Measurements from ENCODE around the gene SLC38A10.
A peak's percentile ranks its signal among the peaks of the same experiment; 100 is the strongest.

Gene SLC38A10

DNA sequence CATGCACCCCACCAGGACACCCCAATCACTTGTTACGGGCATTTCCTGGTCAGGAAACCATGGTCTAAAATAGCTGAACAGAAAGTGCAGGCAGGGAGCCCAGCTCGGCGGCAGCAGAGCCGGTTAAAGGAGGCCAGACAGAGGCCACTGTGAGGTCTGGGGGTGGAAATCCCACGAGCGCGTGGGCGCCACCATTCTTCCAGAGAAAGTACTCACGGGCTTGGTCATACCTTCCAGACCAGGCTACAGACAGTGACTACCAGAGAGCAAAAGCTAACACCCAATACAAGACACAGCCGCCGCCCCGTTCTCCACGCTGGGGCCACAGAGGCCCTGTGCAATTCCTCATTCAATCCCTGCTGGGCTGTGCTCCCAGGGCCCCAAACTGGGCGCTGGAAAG, 84.2 kb downstream of the SLC38A10 start:
- no peak for DNase-seq

DNA sequence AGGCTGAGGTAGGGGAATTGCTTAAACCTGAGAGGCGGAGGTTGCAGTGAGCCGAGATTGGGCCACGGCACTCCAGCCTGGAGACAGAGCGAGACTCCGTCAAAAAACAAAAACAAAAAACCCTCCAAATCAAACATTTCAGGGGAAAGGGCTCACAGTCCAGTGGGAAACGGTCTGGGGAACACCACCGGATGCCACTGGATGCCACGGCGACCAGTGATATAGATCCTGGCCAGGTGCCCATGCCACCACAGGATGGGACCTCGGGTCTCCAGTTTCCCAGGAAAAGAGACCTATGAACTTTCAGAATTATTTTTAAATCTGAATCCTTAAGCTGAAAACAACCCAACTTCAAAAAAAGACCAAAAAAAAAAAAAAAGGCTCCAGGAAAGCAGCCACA, 84.6 kb downstream of the SLC38A10 start:
- no peak for DNase-seq

DNA sequence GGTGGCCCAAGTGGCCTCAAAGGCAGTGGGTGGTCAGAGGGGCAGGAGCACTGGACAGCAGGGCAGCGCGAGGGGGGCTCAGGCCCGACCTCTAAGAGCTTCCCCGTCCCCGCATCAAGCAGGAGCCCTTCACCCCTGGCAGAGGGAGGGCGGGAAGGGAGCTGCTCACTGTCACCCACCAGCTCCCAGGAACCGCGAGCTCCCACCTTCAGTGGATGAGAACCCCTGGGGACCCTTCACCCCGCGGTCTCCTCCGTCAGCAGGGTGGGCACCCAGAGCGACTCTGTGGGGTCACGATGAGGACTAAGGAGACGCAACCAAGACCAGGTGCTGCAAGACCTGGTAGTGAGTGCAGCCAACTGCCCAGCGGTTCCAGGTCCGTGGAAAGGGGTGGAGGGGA, 86.0 kb downstream of the SLC38A10 start:
- DNase-seq: no peak

DNA sequence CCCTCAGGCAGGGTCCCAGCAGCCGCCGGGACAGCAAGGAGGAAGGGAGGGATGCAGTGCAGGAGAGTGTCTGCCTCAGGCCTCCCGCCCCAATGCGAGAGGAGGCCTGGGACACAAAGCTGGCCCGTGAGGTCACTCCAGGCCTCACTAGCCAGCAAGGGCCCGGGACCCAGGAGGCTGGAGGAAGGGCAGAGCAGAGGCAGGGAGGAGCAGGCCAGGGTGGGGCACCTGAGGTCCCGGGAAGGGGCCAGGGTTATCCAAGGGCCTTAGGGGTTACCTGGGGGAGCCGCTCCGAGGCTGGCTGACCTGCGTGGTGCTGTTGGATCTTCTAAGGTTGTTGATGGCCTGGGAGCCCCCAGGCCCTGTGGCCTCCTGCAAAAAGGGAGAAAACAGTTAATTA, 86.5 kb downstream of the SLC38A10 start:
- DNase-seq: no peak

DNA sequence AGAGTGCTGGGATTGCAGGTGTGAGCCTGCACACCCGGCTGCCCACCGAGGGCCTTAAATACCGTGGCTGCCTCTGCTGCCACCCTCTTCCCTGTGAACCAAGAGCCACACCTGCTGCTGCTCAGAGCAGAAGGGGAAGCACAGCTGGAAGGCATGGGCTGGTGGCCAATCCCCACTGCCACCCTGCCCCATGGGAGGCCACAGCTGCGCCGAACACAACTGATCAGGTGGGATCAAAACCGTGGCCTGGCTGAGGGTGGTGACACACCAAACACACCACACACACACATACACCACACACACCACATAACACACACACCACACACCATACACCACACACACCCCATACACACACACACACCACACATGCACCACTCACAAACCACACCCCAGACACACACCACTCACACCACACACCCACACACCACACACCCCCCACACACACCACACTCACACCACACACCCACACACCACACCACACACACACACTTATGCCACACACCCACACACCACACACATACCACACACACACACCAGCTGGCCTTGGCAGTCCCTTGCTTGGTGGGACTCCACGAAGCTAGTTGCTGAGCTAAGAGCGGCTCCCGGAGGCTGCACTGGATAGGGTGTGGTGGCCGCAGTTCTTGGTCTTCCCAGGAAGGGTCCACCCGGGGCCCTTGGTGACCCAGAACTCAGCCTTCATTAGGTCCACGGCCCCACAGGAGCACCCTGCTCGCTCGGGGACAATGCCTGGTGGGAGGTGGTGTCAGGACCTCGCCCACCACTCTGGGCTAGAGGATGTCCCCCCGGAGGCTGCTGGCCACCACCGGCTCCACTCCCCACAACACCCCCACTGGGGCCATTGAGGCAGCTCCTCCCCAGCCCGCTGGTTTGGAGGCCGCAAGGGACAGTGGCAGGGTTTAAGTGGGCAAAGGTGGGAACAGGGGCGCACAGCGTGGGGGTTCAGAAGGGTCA, 87.2 kb downstream of the SLC38A10 start:
- no peak for DNase-seq

DNA sequence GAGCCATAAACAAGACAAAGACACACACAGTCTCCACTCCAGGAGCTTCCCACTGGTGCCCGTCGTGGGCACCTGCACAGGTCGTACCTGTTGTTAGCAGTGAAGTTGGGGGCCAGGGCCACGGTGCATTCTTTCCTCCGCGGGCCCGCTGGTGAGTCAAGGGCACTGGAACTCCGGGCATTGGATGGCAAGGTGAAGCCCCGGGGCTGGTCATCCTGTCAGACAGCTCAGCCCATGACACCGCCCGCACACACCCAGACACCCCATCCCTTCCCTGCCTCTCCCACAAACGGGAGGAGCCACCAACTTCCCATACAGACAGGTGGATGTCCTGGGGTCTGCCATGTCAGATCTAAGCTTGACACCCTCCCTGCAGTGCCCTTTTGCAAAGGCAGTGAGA, 88.5 kb downstream of the SLC38A10 start:
- no peak for DNase-seq

DNA sequence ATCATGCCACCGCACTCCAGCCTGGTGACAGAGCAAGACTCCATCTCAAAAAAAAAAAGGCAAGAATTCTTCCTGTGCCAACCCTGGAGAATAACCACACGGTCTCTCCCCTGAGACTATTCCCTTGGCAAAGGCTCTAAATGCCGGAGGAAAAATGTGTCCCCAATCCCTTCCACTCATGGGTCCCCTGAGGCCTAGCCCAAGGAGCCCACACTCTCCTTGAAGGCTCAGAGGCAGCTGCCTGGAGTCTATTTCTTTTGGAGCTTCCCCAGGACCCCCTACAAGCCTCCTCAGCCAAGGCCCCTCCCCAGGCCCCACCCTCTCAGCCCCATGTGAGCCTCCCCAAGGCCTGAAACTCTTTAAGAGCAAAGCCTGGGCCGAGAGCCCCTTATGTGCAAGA, 88.9 kb downstream of the SLC38A10 start:
- DNase-seq: no peak

DNA sequence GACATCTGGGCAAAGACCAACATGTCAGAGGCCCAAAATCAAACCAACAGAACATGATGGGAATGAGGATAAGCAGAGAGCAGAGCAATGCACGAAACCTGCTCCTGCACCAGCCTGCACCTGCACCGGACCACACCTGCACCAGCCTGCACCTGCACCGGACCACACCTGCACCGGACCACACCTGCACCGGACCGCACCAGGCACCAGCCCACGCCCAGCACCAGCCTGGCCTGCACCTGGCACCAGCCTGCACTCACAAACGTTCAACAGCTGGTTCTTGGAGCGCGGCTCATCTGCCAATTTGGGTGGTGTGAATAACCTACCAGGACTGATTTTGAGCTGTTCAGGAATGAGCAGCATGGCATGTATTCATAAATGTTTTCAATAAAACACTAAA, 90.5 kb downstream of the SLC38A10 start:
- DNase-seq: no peak

DNA sequence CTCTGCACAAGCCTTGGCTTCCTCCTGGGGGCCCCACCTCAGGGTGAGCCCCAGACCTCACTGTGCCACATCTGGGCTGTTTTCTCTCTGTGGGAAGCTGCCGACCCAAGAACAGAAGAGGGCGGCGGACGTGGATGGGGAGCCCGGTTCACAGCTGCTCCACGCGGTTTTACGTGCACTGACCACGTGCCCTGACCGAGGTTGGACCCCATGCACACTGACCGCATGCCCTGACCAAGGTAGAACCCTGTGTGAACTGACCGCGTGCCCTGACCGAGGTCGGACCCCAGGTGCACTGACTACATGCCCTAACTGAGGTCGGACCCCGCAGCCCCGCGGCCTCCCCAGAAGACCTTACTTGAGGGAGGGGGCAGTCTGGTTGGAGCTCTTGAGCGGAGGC, 92.0 kb downstream of the SLC38A10 start:
- DNase-seq: no peak

DNA sequence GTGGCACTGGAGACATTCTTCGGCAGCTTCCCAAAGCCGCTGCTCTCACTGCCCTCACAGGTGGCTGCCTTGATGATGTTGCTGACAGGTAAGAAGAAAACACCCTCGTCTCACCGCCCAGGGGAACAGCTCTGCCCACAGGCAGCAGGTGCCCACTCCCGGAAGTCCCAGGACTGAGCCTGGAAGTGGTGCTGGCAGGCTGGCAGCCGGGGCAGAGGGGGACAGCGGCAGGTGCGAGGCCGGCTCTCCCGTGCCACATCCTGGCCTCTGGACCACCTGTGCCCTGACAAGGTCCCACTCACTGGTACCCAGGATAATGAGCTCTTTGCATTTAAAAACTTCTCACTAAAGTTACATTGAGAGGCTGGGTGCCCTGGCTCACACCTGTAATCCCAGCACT, 92.8 kb downstream of the SLC38A10 start:
- DNase-seq: no peak

DNA sequence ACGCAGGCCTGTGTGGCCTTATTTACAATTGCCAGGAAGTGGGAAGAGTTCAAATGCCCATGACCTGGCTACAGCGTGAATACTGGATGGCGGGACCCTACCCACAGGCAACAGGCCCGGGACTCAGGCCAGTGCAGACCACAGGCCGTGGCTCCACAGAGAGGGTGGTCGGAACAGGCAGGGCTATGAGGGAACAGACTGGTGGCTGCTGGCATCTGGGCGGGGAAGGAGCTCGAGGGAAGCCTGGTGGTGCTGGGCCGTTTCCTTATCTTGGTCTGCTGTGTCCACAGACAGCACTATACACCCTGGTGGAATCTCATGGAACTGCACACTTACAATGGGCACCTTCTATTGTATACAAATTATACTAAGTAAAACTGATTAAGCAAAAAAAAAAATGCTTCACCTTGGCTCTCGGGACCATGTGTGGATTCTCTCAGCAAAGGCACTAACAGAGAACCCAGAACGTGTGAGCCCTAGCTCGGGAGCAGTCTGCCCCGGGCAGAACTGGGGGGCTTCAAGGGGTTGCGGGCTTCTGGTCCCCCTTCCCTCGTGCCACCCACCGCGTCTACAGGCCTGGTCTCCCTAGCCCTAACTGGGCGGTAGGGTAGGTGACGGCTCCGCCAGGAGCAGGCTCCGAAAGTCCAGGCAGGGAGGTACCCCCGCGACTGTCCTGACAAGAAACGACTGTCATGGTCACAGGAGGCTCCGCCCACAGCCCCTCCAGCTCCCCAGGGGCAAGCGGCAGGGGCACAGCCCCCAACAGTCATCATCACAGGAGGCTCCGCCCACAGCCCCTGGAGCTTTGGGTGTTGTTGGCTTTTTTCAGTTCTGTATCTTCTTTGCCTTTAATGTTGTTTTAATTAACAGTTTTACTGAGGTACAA, 94.2 kb downstream of the SLC38A10 start:
- peak in 29 of 51 donors; percentile 4 to 68 (median 32) for DNase-seq

DNA sequence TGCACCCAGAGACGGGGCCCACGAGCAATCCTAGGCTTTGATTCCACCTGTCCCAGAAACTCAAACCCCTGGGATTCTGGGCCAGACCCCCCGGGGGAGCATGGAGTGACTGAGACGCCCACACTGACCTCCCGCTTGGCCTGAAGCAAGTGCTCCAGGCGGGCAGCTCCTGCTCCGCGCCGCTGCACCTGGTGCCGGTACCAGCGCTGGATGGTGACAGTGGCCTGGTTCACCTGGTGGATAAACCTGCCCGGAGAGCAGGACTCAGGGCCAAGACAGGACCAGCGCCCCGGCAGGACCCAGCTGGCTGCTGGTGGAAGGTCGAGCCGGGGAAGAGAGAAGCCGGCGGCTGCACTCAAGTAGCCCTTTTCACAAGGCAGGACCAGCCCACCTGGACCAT, 94.9 kb downstream of the SLC38A10 start:
- DNase-seq: no peak

DNA sequence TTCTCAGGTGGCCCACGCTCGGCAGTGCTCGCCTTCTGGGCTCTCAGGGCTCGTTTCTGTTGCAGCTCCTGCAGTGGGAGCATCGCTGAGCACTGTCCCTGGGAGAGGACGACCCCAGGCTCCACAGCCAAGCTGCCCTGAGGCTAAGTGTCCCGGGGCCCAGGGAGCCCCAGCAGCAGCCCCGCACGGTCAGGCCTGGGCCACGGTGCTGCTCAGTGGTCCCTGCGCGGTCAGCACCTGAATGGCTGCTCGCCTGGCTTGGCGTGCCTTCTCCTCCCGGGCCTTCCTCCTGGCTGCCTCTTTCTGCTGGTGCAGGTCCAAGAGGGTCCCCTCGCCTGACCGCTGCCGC, 95.7 kb downstream of the SLC38A10 start:
- no peak for DNase-seq

DNA sequence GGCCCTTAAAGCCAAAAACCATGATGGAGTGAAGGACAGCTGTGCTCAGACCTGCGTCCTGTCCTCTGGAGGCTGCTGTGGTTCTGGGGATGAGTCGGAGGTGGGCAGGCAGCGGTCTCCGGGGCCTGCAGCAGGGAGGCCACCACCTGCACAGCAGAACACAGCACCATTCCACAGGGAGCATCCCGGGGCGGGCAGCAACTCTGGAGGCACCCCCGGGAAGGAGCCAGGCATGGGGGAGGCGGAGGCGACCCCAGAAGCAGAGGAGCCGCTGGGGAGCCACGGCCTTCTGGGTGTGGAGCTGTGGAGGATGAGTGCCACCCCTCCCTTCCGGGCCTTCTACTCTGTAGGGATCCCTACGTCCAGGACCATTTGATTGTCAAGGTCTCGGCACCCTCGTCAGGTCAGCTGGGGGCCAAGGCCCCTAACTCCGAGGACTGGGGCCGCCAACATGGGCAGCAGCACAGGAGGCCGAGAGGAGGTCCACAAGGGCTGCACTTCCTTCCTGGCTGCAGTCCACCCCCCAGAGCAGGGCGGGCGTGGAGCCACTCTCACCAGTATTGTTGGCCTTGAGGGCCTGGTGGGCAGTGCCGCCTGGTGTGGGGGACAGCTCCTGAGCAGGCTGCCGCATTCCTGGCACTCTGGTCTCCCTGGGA, 96.2 kb downstream of the SLC38A10 start:
- DNase-seq: no peak

DNA sequence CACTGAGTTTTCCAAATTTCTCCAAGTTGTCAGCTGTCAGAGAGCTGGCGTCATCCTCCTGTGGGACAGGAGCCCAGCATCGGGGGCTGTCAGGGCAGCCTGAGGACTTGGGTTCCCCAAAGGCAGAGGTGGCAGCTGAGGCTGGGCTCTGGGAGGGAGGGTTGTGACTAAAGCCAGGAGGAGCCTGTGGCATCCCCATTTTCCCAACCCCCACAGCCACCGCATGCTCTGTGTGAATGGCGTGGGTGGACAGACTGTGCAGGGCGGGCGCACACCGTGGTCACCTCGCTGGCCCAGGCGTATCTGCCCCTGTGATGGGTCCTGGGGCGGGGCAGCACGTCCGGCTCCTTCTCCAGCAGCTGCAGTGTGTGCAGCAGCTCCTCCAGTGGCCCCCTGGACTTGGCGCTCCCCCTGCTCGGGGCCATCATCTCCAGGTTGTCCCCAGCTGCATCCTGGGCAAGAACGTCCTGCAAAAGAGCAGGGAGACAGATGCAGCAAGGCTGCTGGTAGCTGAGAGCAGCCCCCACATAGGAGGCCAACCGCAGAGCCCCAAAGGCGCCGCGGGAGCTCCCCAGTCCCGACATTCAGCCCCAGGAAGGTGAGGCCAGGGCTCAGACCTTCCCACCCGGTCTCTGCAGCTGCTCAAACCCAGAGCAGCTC, 97.1 kb downstream of the SLC38A10 start:
- DNase-seq: no peak

DNA sequence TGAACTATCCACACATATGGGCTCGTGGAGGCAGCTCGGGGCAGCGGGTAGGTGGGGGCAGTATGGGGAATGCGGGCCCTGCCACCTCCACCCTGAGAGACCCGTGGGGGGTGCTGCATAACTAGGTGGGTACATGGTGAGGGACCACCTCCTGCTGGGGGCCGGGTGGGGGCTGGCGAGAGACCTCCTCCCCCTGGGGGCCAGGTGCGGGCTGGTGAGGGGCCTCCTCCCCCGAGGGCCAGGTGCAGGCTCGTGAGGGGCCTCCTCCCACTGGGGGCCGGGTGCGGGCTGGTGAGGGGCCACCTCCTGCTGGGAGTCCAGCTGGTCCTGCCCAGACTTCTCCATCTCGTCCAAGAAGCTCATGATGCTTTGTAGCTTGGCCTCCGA, 97.7 kb downstream of the SLC38A10 start:
- no peak for DNase-seq

DNA sequence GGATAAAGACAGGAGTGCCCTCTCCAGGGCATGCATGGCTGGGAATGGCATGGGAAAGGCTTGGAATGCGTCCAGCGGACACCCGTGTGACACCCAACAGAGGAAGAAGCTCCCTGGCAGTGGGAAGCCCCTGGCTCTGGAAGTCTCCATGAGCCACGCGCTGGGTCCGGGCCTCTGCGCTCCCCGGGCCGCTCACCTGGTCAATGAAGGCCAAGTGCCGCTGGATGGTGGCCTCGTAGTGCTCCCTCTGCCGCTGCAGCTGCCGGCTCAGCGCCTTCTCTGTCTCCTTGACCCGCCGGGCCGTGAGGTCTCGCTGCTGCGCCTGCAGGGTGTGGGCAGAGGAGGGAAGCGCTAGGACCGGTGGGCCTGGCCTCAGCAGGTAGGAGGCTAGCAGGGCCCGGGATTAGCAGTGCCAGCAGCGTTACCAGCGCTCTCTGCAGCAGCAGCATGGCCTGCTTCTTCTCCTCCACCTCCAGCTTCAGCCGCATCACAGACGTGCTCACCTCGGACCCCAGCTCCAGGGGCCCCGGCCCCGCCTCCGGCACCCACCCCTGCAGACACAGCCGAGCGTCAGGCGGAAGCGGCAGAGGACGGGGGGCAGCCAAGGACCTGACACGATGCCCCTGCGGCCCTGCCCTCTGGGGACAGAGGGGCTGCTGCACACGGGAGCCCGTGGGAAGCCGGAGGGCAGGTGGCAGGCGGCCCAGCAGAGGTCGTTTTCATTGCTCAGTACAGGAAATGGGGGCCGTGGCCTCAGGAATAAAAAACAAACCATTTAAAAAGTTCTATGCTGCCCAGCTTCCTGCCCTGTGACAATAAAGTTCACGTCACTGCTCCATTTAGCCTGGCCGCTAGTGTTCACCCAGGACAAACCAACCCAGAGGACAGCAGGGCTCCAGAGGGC, 98.3 kb downstream of the SLC38A10 start:
- no peak for DNase-seq

DNA sequence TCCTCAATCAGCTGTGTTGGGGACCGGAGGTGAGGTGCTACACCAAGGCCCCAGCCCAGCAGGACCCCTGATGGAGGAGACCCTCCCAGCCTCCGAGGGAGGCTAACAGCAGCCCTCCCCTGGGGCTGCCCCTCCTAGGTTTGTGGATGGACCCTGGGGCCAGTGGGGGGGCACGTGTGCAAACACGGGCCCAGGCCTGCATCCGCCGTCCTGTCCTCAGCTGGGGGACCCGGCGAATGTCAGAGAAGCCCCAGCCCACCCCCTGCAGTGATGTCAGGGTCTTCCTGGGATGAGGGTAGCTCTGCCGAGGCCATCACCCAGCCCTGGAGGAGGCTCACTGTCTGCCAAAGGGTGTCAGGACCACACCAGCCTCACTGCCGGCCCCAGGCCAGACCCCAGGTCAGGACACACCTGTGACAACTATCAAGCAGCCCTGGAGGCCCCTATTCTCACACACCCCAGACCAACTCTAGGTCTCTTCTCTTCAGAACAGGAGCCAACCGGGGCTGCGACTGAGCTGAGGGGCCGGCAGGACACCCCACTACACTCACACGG, 99.1 kb downstream of the SLC38A10 start:
- DNase-seq: no peak

Measured in hypothalamus (tissue), 51 donors.